ENCODE results near the gene RUFY4. TPM values are rescaled to one million over a fixed set of nuclear protein-coding genes. Genes with fewer than 3 reads are reported as not detected.

RUFY4 gene
- total and polyA plus RNA-seq, 2 of the 13 experiments (the other 11 are each of a cell fraction or from before 2014, with no cell fraction given), result not detected

GRCh38 chr2:218066926-218067515 is 2.0 kb upstream of the RUFY4 start:
- intact Hi-C loops (cut with micrococcal nuclease; ENCODE audit: unreplicated experiment) (no loop called here), in situ Hi-C loops (cut with HindIII; ENCODE audit: extremely low pct_ligation_motif_present, low pct_unique_long_range_greater_than_20kb) (no loop called here)
- CTCF ChIA-PET (ENCODE audit: low intra/inter-chr PET ratio, low total read pairs), result no interaction called here
- Histone ChIP-seq H3K9ac (ENCODE audit: insufficient read depth, low read depth, low read length) (no peak overlapping the region), H3K79me2 (ENCODE audit: insufficient read depth, low read length) (no peaks in the 10 kb centered on the region), H3K27me3 (ENCODE audit: control insufficient read depth in 1 of 2, insufficient read depth in 2 of 2, low read length in 2 of 2) (peaks cover 11 to 61% of the 10 kb centered on the region in 2 experiments; a peak in 4 of 5 replicates), H3K4me2 (ENCODE audit: low read depth, low read length) (no peak overlapping the region), H4K20me1 (ENCODE audit: insufficient read depth, low read length) (no peaks in the 10 kb centered on the region), H2AFZ (ENCODE audit: low read length) (no peak overlapping the region), H3K27ac (ENCODE audit: extremely low read length, insufficient read depth, low read length) (no peak overlapping the region), H3K36me3 (replicated peaks in 1 of 2; ENCODE audit: control insufficient read depth in 1 of 2, insufficient read depth in 2 of 2, low read length in 2 of 2) (no peaks in the 10 kb centered on the region; a peak in 1 of 5 replicates), H3K4me3 (replicated peaks in 1 of 3; ENCODE audit: insufficient read depth in 1 of 3, low read depth in 2 of 3, low read length in 3 of 3) (no peak overlapping the region), H3K4me1 (ENCODE audit: insufficient read depth, low read length) (no peaks in the 10 kb centered on the region), H3K9me3 (ENCODE audit: low read length) (no peaks in the 10 kb centered on the region)
- WGBS (ENCODE audit: low lambda C conversion rate), result 2% methylated on average over 11 of the region's 12 CpGs
- POLR2A ChIA-PET, result no interaction called here
- no peak for ATAC-seq
- no peak for DNase-seq (ENCODE audit: low spot score)
- TF ChIP-seq BRCA1 (CRISPR knock-in tag; IDR thresholded peaks at IDR 0.05), result no peak
- no peak for TF ChIP-seq GMEB1 (CRISPR knock-in tag; IDR thresholded peaks at IDR 0.05; ENCODE audit: borderline replicate concordance)
- TF ChIP-seq BATF2 (CRISPR knock-in tag; IDR thresholded peaks at IDR 0.05), result no peak
- no peak for TF ChIP-seq HNF4A (CRISPR knock-in tag; IDR thresholded peaks at IDR 0.05)
- TF ChIP-seq PAWR (CRISPR knock-in tag; IDR thresholded peaks at IDR 0.05; ENCODE audit: borderline replicate concordance), result no peak
- no peak for TF ChIP-seq TEF (CRISPR knock-in tag; IDR thresholded peaks at IDR 0.05)
- TF ChIP-seq ZNF530 (CRISPR knock-in tag; IDR thresholded peaks at IDR 0.05; ENCODE audit: low read depth), result no peak
- TF ChIP-seq ELF3 (CRISPR knock-in tag; IDR thresholded peaks at IDR 0.05), result no peak
- TF ChIP-seq NR2C2 (CRISPR knock-in tag; IDR thresholded peaks at IDR 0.05; ENCODE audit: borderline replicate concordance), result no peak
- no peak for TF ChIP-seq MTERF4 (CRISPR knock-in tag; IDR thresholded peaks at IDR 0.05)
- no peak for TF ChIP-seq ZC3H13 (CRISPR knock-in tag; IDR thresholded peaks at IDR 0.05)
- TF ChIP-seq U2AF1 (optimal IDR thresholded peaks at IDR 0.05; ENCODE audit: low read depth, low read length), result no peak
- no peak for TF ChIP-seq CEBPB (IDR thresholded peaks at IDR 0.05; ENCODE audit: borderline replicate concordance, low read depth, low read length)
- no peak for FAIRE-seq
- no TSS peak for BruUV-seq (replicated peaks)
